WTC11 (cell line): Measurements from ENCODE around the gene ATP11A.

Source experiments
- ELF4 ChIP-seq: sonication (generic); formaldehyde crosslinking; IDR thresholded peaks from 2 replicates; pipeline ENCODE4 v1.8.1; 2022; ENCODE audit warnings: low read depth, mild to moderate bottlenecking, moderate library complexity, missing genetic modification reagents
- ZBTB21 ChIP-seq: sonication (generic); formaldehyde crosslinking; IDR thresholded peaks from 2 replicates; pipeline ENCODE4 v1.8.1; 2023; ENCODE audit warnings: mild to moderate bottlenecking, missing genetic modification reagents, borderline replicate concordance
- ZNF263 ChIP-seq: sonication (generic); formaldehyde crosslinking; IDR thresholded peaks from 2 replicates; pipeline ENCODE4 v1.8.1; 2022; ENCODE audit warnings: low read depth, mild to moderate bottlenecking, moderate library complexity, missing genetic modification reagents
- ZNF396 ChIP-seq: fragments of 250-450 bp; sonication (Bioruptor Pico); IDR thresholded peaks from 2 replicates; pipeline ENCODE4 v1.8.0; 2021; ENCODE audit warnings: mild to moderate bottlenecking, moderate library complexity, borderline replicate concordance
- TF ChIP-seq, protein P1 (sequence below): sonication (generic); formaldehyde crosslinking; IDR thresholded peaks from 2 replicates; pipeline ENCODE4 v1.8.1; 2023; ENCODE audit warnings: mild to moderate bottlenecking, missing genetic modification reagents
- TF ChIP-seq, protein P2 (sequence below): fragments of 200-600 bp; IDR thresholded peaks from 2 replicates; pipeline ENCODE4 v1.8.0; 2022; ENCODE audit warnings: antibody characterized with exemption
- TF ChIP-seq, protein P3 (sequence below): sonication (generic); formaldehyde crosslinking; IDR thresholded peaks from 2 replicates; pipeline ENCODE4 v1.8.1; 2022; ENCODE audit warnings: low read depth, missing genetic modification reagents, borderline replicate concordance
- TF ChIP-seq, protein P4 (sequence below): sonication (generic); formaldehyde crosslinking; IDR thresholded peaks from 2 replicates; pipeline ENCODE4 v1.8.0; 2022; ENCODE audit warnings: mild to moderate bottlenecking, missing genetic modification reagents
- TF ChIP-seq, protein P5 (sequence below): fragments of 250-450 bp; sonication (Bioruptor Pico); IDR thresholded peaks from 2 replicates; pipeline ENCODE4 v1.9.0; 2021; ENCODE audit warnings: mild to moderate bottlenecking, borderline replicate concordance

DNA sequence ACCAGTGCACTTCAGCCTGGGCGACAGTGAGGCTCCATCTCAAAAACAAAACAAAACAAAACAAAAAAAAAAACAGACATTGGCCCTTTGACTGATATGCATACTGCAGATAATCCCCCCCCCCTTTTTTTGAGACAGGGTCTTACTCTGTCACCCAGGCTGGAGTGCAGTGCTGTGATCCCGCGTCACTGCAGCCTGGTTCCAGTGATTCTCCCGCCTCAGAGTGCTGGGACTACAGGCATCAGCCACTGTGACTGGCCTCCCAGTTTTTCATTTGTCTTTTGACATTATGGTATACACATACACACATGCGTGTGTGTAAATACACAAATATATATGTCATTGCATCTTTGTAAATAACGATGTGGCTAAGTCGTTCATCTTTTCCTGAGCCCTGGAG is 61.8 kb downstream of the ATP11A start:
- TF ChIP-seq, protein P1, sequence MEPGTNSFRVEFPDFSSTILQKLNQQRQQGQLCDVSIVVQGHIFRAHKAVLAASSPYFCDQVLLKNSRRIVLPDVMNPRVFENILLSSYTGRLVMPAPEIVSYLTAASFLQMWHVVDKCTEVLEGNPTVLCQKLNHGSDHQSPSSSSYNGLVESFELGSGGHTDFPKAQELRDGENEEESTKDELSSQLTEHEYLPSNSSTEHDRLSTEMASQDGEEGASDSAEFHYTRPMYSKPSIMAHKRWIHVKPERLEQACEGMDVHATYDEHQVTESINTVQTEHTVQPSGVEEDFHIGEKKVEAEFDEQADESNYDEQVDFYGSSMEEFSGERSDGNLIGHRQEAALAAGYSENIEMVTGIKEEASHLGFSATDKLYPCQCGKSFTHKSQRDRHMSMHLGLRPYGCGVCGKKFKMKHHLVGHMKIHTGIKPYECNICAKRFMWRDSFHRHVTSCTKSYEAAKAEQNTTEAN (CRISPR knock-in tag) = no peak
- TF ChIP-seq ZNF263 (CRISPR knock-in tag) (no peak), ZNF396 (CRISPR knock-in tag) (no peak), ZBTB21 (CRISPR knock-in tag) (no peak), ELF4 (CRISPR knock-in tag) (no peak)
- TF ChIP-seq, protein P2, sequence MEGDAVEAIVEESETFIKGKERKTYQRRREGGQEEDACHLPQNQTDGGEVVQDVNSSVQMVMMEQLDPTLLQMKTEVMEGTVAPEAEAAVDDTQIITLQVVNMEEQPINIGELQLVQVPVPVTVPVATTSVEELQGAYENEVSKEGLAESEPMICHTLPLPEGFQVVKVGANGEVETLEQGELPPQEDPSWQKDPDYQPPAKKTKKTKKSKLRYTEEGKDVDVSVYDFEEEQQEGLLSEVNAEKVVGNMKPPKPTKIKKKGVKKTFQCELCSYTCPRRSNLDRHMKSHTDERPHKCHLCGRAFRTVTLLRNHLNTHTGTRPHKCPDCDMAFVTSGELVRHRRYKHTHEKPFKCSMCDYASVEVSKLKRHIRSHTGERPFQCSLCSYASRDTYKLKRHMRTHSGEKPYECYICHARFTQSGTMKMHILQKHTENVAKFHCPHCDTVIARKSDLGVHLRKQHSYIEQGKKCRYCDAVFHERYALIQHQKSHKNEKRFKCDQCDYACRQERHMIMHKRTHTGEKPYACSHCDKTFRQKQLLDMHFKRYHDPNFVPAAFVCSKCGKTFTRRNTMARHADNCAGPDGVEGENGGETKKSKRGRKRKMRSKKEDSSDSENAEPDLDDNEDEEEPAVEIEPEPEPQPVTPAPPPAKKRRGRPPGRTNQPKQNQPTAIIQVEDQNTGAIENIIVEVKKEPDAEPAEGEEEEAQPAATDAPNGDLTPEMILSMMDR = no peak
- TF ChIP-seq, protein P3, sequence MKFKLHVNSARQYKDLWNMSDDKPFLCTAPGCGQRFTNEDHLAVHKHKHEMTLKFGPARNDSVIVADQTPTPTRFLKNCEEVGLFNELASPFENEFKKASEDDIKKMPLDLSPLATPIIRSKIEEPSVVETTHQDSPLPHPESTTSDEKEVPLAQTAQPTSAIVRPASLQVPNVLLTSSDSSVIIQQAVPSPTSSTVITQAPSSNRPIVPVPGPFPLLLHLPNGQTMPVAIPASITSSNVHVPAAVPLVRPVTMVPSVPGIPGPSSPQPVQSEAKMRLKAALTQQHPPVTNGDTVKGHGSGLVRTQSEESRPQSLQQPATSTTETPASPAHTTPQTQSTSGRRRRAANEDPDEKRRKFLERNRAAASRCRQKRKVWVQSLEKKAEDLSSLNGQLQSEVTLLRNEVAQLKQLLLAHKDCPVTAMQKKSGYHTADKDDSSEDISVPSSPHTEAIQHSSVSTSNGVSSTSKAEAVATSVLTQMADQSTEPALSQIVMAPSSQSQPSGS (CRISPR knock-in tag) = no peak
- TF ChIP-seq, protein P4, sequence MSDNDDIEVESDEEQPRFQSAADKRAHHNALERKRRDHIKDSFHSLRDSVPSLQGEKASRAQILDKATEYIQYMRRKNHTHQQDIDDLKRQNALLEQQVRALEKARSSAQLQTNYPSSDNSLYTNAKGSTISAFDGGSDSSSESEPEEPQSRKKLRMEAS (CRISPR knock-in tag) = no peak
- TF ChIP-seq, protein P5, sequence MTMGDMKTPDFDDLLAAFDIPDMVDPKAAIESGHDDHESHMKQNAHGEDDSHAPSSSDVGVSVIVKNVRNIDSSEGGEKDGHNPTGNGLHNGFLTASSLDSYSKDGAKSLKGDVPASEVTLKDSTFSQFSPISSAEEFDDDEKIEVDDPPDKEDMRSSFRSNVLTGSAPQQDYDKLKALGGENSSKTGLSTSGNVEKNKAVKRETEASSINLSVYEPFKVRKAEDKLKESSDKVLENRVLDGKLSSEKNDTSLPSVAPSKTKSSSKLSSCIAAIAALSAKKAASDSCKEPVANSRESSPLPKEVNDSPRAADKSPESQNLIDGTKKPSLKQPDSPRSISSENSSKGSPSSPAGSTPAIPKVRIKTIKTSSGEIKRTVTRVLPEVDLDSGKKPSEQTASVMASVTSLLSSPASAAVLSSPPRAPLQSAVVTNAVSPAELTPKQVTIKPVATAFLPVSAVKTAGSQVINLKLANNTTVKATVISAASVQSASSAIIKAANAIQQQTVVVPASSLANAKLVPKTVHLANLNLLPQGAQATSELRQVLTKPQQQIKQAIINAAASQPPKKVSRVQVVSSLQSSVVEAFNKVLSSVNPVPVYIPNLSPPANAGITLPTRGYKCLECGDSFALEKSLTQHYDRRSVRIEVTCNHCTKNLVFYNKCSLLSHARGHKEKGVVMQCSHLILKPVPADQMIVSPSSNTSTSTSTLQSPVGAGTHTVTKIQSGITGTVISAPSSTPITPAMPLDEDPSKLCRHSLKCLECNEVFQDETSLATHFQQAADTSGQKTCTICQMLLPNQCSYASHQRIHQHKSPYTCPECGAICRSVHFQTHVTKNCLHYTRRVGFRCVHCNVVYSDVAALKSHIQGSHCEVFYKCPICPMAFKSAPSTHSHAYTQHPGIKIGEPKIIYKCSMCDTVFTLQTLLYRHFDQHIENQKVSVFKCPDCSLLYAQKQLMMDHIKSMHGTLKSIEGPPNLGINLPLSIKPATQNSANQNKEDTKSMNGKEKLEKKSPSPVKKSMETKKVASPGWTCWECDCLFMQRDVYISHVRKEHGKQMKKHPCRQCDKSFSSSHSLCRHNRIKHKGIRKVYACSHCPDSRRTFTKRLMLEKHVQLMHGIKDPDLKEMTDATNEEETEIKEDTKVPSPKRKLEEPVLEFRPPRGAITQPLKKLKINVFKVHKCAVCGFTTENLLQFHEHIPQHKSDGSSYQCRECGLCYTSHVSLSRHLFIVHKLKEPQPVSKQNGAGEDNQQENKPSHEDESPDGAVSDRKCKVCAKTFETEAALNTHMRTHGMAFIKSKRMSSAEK (CRISPR knock-in tag) = no peak
